ENCODE measurements around the gene TNRC6A. TPM values are rescaled to one million over a fixed set of nuclear protein-coding genes. Genes with fewer than 3 reads are reported as not detected.
A peak's percentile ranks its signal among the peaks of the same experiment; 100 is the strongest.

Gene TNRC6A
- total and polyA plus RNA-seq, 9 of the 15 experiments (the other 6 are each of a cell fraction or from before 2014, with no cell fraction given): 3.4 to 32.1 (median 26.6) TPM

GRCh38 chr16:24849641-24850040 is 120.2 kb downstream of the TNRC6A start:
- Histone ChIP-seq H3K4me2 (ENCODE audit: insufficient read depth, low read length) (no peak overlapping the region), H3K9ac (ENCODE audit: insufficient read depth in 1 of 2, low read depth in 2 of 2, low read length in 2 of 2) (no peak overlapping the region), H3K36me3 (ENCODE audit: control insufficient read depth, insufficient read depth, low read length) (no peaks in the 10 kb centered on the region), H3K27me3 (ENCODE audit: control insufficient read depth in 2 of 2, insufficient read depth in 2 of 2, low read length in 2 of 2) (0 out of 5 replicates have a peak, but pooled peaks cover 0 to 3% of the 10 kb centered on the region in 2 experiments), H2AFZ (ENCODE audit: low read depth, low read length) (no peak overlapping the region), H3K27ac (ENCODE audit: extremely low read depth, low read depth, low read length) (no peak overlapping the region), H4K20me1 (replicated peaks; ENCODE audit: control insufficient read depth, insufficient read depth, low read length) (no peaks in the 10 kb centered on the region), H3K4me3 (no peak overlapping the region), H3K9me3 (replicated peaks; ENCODE audit: control insufficient read depth, insufficient read depth, low read depth, low read length) (no peaks in the 10 kb centered on the region), H3K4me1 (replicated peaks in 1 of 2; ENCODE audit: control insufficient read depth in 2 of 2, insufficient read depth in 2 of 2, low read length in 2 of 2) (peaks cover 12 to 23% of the 10 kb centered on the region in 2 experiments), H3K79me2 (ENCODE audit: control insufficient read depth, insufficient read depth, low read length) (no peaks in the 10 kb centered on the region), H3K9me1 (ENCODE audit: control insufficient read depth, insufficient read depth, low read length) (peaks cover 2% of the 10 kb centered on the region)
- 54% methylated on average over 5 of the region's 5 CpGs for WGBS (ENCODE audit: insufficient coverage, low coverage, missing lambda C conversion rate)
- intact Hi-C loops (cut with micrococcal nuclease) (no loop called here), in situ Hi-C loops (cut with MboI) (no loop called here)
- ChIA-PET POLR2A (interaction anchor here (1.0 kb wide), 1 partner anchor 11 kb away, joined by 5 read pairs; no protein-coding TSS in a partner anchor), CTCF (ENCODE audit: low intra/inter-chr PET ratio) (no interaction called here)
- DNase-seq (ENCODE audit: extremely low read depth in 1 of 4, low spot score in 3 of 4) (no peak), FAIRE-seq (no peak), ATAC-seq (no peak)
- BruUV-seq (replicated peaks): no TSS peak
- no peak for TF ChIP-seq PURB (CRISPR knock-in tag; IDR thresholded peaks at IDR 0.05; ENCODE audit: low read depth)

GRCh38 chr16:24850289-24850938 is 121.0 kb downstream of the TNRC6A start:
- no peak overlapping the region for H3K9ac ChIP-seq (ENCODE audit: insufficient read depth in 1 of 2, low read depth in 2 of 2, low read length in 2 of 2)
- H3K27ac ChIP-seq (ENCODE audit: extremely low read depth, low read depth, low read length): no peak overlapping the region
- no peak overlapping the region for H3K4me3 ChIP-seq
- ATAC-seq (no peak; the same call in 2 of the 3 replicates), FAIRE-seq (no peak), DNase-seq (ENCODE audit: extremely low read depth in 1 of 4, low spot score in 3 of 4) (no peak)
- H3K36me3 ChIP-seq (ENCODE audit: control insufficient read depth, insufficient read depth, low read length): no peaks in the 10 kb centered on the region
- peaks cover 9 to 17% of the 10 kb centered on the region in 2 experiments; a peak in 4 of 5 replicates for H3K4me1 ChIP-seq (replicated peaks in 1 of 2; ENCODE audit: control insufficient read depth in 2 of 2, insufficient read depth in 2 of 2, low read length in 2 of 2)
- ChIA-PET POLR2A (interaction anchor here (0.5 to 1.0 kb wide), 2 partner anchors 12 to 425 kb away, joined by 3 to 5 read pairs; no protein-coding TSS in a partner anchor), CTCF (ENCODE audit: low intra/inter-chr PET ratio) (no interaction called here)
- H4K20me1 ChIP-seq (replicated peaks; ENCODE audit: control insufficient read depth, insufficient read depth, low read length): no peaks in the 10 kb centered on the region
- H3K79me2 ChIP-seq (ENCODE audit: control insufficient read depth, insufficient read depth, low read length): no peaks in the 10 kb centered on the region
- in situ Hi-C loops (cut with MboI): no loop called here
- peak; percentile 20; the same call in 1 of the 2 replicates for TF ChIP-seq HMBOX1 (IDR thresholded peaks at IDR 0.05)
- TF ChIP-seq SIX5 (IDR thresholded peaks at IDR 0.05; ENCODE audit: borderline replicate concordance in 1 of 2, insufficient read depth in 1 of 2, low read depth in 1 of 2, low read length in 2 of 2): no peak
- TF ChIP-seq STAT5B (CRISPR knock-in tag; IDR thresholded peaks at IDR 0.05): no peak
- H3K4me2 ChIP-seq (ENCODE audit: insufficient read depth, low read length): no peak overlapping the region
- H2AFZ ChIP-seq (ENCODE audit: low read depth, low read length): no peak overlapping the region
- intact Hi-C loops (cut with micrococcal nuclease): no loop called here
- no peaks in the 10 kb centered on the region for H3K9me3 ChIP-seq (replicated peaks; ENCODE audit: control insufficient read depth, insufficient read depth, low read depth, low read length)
- 0 out of 5 replicates have a peak, but pooled peaks cover 0 to 3% of the 10 kb centered on the region in 2 experiments for H3K27me3 ChIP-seq (ENCODE audit: control insufficient read depth in 2 of 2, insufficient read depth in 2 of 2, low read length in 2 of 2)
- 41% methylated on average over 9 of the region's 9 CpGs for WGBS (ENCODE audit: insufficient coverage, low coverage, missing lambda C conversion rate)
- no TSS peak for BruUV-seq (replicated peaks)
- no peaks in the 10 kb centered on the region for H3K9me1 ChIP-seq (ENCODE audit: control insufficient read depth, insufficient read depth, low read length)
